Transverse colon (tissue), 4 donors: ENCODE measurements around the gene OPN1MW.
"Not testable (repeated sequence)": the region's sequence is repeated elsewhere in the genome, so short reads cannot be mapped to it uniquely, and the experiment has no call there.

ENCODE experiments used
- CTCF ChIP-seq, 5 experiments: fragments of 200-600 bp in 3 of 5; fragments of 450-650 bp in 2 of 5; sonication (generic) in 3 of 5; IDR thresholded peaks; 1 replicate in 2 of 5; 2 replicates in 3 of 5; pipeline ENCODE4 v1.5.1; 2016 to 2017; ENCODE audit warnings: antibody characterized with exemption in 5 of 5, inconsistent platforms in 3 of 5, mild to moderate bottlenecking in 2 of 5, moderate library complexity in 1 of 5
- POLR2AphosphoS5 ChIP-seq, 3 donors: sonication (generic); formaldehyde crosslinking; IDR thresholded peaks; one replicate each; pipeline ENCODE4 v1.6.1; 2016; ENCODE audit warnings: antibody characterized with exemption in 3 of 3

DNA sequence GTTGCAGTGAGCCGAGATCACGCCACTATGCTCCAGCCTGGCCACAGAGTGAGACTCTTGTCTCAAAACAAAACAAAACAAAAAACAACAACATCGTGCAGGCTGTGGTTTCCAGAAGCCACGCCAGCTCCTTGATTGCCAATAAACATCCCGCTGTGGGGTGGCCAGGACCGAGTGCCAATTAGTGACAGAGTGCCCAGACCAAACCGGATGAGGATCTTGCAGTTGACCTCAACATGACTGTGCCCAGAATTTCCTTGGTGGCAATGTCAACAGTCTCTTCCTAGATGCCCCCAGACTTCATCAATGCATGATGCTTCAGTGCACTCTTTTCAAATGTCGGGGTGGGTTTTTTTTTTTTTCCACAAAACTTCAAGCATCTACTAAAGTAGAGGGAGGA is 1.4 kb downstream of the OPN1MW start:
- not testable (repeated sequence) for TF ChIP-seq CTCF, POLR2AphosphoS5 (IDR thresholded peaks at IDR 0.05)
